ENCODE data around the gene KSR2. TPM values are rescaled to one million over a fixed set of nuclear protein-coding genes. Genes with fewer than 3 reads are reported as not detected.

Gene KSR2
- polyA plus RNA-seq, 3 donors: 0.80 to 1.3 (median 1.1) TPM

DNA sequence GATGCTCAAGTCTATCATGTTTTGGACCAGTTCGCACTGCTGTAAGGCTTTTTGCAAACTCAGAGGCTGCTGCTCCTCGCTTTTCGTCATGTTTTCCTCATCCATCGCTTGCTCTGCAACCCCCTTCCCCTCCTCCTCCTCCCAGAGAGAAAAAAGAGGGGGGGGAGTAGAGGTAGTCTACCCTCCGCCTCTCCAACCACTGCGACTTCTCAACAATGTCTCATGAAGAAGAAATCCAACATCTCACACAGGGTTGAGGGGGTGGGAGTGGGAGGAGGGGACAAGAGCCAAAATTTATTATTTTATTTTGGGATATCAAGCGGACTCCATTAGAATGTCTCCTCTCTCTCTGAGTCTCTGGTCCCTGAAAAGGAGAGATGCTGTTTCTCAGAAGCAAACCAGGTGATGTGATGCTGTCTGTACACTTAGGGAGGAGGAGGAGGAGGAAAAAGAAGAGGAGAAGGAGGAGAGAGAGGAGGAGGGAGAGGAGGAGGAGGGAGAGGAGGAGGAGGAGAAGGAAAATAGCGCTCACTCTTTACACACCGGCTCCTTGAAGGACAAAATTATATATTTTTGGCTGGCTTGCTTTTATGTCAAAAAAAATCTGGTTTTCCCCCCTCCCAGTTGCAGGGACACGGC is 520 bp downstream of the KSR2 start:
- DNase-seq: no peak

DNA sequence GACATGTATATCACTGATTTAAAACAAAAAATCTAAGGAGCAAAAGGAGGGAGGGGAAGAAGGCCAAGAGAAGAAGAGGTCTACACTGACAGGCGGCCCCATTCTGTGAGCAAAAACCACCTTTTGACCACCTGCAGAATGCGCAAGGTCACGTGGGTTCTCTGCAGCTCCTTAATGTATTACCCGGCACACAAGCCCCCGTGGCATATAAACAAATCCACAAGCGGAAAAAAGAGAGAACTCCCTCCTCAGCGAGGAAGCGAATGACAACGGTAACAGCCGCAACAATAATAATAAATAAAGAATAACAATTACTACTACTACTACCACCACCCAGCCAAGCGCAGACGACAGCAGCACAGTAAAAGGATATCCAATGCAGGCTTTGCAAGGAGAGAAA is 1.3 kb downstream of the KSR2 start:
- no peak for DNase-seq

DNA sequence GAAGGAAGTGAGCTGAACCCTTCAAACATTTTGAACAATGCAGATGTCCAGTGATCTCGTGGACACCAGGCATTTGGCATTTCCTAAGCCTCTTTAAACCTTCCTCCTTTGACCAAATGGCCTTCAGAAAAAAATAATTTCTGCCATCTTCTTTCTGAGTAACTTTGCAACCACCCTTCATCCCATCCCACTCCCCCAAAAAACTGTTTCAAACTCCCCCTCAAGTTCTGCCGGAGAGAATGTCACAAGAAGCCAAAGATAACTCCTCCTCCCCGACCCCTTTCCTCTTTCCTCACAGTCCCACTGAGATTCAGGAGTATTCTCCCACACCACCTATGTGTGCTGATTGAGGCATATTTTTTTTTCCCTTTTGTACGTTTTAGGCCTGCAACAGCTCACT is 1.7 kb downstream of the KSR2 start:
- no peak for DNase-seq

DNA sequence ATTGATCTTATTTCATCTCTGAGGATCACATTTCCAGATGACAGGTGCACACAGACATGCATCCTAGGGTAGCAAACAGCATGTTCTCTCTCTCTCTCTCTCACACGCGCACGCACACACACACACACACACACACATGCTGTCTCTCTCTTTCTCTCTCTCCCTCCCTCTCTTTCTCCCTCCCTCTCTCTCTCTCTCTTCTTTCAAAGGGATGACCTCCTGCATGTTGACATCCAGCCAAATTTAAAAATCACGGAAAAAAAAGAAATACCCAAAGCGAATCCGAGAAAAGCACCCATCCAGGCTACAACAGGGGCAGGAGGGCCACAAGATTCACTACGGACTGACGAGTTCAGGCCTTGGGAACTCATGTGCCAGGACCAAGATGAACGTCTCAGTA is 2.3 kb downstream of the KSR2 start:
- DNase-seq: no peak

DNA sequence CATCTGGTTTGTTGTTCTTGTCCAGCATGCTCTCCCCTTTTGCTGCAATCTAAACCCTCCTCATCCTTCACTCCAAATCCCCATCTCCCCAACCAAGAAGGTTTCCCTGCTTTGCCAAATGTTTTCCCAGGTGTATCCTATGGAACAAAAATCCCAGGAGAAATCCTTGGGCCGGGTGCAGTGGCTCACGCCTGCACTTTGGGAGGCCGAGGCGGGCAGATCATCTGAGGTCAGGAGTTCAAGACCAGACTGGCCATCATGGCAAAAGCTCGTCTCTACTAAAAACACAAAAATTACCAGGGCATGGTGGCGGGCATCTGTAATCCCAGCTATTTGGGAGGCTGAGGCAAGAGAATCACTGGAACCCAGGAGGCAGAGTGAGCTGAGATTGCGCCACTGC is 5.0 kb downstream of the KSR2 start:
- no peak for DNase-seq

DNA sequence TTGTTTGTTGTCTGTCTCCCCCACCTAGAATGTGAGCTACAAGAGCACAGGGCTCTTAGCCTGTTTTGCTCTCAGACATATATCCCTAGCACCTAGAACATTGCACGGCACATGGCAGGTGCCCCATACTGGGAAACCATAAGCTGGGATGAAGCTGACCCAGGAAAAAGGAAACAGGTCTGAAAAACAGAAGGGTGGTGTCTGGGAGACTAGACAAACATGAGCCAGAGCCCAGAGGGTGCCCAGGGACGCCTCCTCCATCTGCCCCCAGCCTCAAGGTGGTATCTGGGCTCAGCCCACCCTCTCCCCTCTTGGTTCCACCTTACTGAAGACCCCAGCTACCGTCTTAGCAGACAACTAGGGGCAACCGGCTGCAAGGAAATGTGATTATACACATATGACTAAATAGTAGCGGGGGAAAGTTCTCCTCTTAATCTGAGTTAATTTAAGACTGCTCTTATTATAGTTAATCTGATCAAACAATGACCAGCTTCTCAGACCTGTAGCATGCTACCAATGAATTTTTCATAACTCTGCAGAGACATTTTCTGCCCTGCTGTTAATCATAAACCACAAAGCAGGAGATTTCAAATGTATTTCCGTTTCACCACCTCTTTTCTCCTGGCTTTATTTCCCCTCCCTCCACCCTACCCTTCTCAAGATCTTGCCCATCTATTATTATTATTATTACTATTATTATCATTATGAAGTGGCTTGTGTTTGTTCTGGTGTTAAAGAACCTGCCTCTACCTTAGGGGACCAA is 31.9 kb downstream of the KSR2 start:
- DNase-seq: no peak

DNA sequence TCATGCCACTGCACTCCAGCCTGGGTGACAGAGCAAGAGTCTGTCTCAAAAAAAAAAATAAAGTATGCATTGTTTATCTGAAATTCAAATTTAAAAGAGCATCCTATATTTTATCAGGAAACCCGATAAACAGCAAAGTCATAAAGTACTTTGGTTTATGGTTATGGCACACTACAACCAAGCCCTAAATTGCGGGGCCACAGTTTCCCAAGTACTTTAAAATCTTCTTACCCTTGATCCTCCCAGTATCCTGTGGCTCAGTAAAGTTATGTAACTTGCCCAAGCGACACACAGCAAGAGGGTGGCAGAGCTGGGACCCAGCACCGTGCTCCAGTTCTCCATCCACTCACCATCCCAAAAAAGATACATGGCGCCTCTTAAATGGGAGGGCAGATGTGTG is 35.2 kb downstream of the KSR2 start:
- DNase-seq: no peak

DNA sequence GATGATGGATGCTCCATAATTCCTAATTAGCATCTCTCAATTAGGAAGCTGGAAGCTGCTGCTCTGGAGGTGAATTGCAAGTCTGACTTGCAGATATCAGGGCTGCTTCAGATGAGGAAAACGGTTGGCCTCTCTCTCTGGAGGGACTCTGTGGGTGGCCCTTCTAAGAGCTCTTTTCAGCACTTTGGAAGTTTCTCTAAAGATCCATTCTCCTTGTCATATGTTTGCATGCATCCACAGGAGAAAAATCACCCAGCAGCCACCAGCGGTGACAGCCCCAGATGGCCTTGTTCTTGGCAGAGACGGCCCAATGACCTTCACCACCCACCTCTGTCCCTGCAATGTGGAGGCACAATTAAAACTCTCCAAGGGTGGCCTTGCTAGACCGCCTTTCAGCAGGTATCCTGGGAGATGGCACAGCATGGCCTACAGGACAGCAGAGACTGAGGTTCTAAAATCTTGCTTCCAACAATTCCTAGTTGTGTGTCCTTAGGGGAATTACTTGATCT is 42.3 kb downstream of the KSR2 start:
- no peak for DNase-seq

DNA sequence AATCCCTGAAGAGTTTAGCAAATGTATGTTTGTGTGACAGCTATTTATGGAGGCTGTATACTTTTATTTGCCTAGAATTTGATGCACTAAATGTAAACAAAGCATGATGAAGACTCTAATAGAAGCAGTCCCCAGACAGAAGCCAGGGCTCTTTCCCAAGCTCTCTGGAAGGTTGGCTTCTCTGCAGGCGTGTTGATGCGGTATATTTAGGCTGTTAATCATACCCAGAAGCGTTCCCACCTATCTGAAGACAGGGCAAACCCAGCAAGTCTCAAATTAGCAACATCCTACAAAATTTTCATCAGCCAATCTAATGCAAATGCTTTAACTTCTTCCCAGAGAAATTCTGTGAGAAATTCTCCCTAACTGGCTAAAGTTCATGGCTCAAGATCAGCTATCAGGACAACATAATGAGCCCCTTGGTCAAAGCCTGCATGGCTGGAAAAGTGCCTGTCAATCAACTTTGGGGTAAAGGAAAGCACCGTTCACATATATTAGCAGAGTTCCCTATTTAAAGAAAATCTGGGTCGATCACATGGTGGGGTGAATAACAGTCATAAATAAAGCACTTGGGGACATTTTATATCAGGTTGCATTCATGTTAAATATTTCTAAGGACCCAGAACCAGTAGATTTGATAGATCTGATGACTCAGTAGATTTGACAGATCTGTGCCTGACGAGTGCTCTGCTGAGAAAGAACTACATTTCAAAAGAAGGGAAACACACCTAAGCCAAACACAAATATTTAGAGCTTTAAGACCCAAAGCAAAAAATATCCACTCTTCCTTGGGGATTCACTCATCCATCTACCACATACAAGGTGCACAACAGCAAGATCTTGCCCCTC is 46.6 kb downstream of the KSR2 start:
- DNase-seq: no peak

DNA sequence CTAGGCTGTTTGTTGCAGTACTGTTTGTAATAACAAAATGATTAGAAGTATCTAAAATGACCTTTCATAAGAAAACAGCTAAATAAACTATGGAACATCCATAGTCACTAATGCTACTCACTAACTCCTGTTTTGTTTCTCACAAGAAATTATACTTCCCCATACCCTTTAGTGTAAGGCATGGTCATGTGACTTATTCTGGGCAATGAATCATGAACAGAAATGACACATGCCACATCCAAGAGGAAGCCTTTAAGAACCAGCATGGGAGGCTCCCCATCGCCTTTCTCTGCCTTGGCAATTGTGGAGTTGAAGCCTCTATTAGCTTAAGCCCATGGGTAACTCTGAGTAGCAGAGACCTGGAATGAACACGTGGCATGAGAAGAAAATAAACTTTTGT is 49.3 kb downstream of the KSR2 start:
- DNase-seq: no peak

DNA sequence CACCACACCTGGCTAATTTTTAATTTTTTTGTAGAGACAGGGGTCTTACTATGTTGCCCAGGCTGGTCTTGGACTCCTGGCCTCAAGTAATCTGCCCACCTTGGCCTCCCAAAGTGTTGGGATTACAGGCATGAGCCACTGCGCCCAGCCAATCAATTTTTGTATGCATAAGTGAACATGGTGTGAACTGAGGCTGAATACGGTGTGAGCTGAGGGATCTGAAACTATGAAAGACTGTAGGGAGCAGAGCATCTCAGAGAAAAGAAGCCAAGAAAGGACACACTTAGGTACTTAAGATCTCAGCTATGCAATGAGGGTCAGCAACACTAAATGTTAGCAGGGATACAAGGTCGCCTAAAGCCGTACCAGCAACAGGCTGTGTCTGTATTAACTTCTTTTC is 54.1 kb downstream of the KSR2 start:
- DNase-seq: no peak

DNA sequence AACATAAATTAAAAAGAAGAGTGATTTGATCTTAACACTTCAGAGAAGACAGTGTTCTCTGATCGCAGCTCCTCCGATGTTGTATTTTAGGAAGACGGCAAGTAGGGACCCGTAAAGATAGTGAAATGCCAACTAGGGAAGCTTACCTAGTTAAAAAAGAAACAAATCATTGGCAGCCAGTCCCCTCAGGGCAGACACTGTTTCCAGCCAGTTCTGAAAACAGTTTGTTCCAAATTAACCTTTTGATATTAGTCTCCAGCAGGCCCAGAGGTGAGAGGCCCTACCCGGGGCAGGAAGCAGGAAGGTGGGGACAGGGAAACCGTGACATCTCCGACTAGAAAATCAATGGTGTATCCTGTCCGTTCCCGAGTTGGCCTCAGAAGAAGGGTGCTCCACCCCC is 56.0 kb downstream of the KSR2 start:
- no peak for DNase-seq

DNA sequence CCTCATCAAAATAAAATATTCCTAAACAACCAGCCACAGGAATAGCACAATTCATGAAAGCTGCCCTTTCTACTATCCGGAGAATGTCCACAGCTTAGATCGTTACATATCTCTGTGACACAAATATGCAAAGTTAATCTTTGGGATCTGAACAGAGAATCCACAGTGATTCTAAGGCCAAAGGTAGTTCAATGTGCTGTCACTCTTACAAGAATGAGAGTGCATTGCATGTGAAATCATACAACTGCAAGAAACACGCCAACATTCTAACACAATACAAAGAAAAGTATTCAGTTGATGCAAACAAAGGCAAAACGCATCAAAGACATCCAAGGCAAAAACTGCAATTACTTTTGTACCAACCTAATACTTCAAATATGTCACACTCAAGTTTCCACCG is 60.4 kb downstream of the KSR2 start:
- DNase-seq: no peak

DNA sequence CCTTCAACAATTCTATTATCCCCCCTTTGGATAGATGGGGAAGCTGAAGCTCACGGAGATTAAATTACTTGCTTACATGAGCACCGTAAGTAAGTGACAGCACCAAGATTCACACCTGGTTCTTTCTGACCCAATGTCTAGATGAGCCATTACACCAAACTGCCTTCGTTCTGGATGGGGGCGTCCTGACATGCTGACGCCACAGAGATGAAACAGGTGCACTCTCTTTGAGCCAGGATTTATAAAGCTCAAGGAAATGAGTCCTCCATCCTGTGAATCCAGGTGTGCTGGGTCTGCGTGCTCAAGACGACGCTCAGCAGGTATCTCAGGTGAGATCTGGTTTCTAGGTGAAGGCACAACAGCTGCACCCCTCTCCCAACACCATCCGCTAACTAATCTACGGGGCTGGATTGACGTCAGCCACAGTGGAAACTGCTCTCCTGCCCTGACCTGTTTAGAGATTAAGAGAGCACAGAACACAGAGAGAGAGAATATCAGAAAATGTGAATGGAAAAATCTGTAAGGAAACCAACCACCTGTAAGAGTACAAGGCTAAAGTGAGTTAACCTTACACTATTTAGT is 61.6 kb downstream of the KSR2 start:
- DNase-seq: no peak

DNA sequence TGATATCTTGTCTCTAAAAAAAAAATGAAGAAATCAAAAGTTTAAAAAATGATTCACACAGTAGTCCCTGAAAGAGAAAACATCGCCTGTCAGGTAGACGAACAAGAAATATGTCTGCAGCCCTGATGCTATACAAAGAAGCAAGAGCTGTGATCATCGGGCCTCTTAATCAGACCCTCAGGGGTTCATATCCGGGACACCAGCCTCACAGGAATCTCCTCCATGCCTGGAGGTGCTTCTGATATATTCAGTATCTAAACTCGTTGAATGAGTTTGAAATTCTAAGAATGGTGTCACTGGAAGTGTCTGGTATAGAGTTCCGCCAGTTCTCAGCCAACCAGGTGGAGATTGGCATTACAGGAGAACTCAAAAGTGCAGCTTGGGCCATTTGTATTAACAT is 64.7 kb downstream of the KSR2 start:
- DNase-seq: no peak

DNA sequence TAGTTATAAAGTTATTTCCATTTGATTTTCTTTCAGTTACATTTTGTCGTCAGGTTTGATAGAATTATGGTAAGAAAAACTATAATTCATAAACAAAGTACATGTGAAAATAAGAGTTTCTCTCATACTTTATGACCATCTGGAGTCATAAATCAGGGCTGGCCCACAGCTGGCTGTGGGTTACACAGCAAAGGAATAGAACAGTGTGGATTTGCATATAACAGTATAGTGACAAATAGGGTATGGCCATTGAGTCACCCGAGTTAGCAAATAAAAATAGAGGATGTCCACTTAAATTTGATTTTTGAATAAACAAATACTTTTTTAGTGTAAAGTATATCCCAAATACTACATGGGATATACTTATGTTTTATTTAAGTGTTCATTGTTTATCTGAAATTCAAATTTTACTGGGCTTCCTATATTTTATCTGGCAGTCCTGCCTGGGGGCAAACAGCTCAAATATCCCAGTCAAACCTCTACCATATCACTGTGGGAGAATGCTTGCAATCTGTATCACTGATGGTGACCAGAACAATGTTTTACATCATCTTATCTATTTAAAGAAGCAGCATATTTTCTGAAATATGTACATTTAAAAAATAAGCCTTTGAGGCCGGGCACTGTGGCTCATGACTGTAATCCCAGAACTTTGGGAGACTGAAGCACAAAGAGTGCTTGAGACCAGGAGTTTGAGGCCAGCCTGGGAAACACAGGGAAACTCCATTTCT is 65.5 kb downstream of the KSR2 start:
- no peak for DNase-seq

DNA sequence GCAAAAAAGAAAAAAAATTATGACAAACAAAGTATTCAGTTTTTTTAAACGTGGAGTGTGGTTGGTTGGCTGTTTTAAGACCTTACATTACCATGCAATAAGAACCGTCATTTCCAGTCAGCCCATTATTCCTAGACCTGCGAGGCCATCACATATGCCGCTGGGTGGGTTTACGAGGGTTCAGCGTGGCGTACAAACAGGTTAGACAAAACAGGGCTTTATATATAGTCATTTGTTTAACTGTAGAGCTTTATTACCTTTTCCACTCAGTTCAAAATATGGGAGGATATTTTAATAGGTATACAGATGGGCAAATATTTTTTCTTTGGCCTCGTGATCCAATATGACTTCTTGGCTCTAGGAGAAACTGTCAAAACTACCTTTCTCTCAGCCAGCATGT is 67.2 kb downstream of the KSR2 start:
- DNase-seq: no peak

DNA sequence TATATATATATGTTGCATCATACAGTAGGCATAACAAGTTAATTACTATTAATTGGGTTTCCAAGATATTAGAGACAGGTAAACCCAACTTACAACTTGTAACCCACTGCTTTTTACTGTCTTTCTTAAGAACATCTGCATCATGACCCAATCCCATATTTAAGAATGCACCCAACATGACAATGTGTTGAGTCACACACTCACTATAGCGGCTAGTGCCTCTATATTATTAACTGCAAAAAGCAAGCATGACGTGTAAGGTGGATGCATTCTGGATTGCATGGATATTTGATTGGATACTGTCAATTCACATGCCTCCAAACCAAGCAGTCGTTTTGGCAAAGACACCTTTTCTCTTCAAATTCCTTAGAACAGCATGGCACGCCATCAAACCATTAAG is 68.2 kb downstream of the KSR2 start:
- no peak for DNase-seq

DNA sequence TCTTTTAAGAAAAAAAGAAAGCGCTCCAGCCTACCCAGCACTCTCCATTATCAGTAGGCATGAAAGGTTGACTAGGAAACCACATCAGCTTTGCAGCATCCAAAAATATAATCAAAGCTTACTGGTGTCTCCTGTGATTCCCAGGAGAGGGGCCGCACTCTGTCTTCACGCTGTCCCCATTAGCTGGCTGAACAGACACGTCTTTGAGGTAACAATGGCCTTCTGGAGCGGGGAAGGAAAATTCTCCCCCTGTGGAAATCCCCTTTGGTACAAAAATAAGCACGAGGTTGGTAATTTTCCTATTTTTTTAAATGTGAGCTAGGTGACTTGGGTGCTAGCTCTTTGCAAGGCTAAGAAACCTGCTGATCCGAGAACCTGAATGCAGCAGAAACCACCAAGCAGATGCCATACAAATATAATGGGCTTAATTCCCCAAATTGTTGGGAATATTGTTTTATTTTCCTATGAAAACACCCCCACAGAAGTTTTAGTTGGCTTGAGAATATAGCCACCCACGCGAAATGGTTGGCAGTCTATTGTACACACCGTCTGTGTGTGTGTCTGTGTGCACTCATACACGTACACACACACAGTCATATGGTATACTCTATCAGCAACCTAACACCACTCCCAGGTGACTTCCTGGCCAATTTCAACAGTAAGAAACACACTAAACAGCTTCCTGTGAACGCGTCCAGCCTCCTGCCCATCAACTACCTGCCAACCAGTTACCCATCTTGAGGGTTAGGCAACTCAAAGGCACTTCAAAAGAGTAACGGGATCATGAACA is 71.2 kb downstream of the KSR2 start:
- no peak for DNase-seq

DNA sequence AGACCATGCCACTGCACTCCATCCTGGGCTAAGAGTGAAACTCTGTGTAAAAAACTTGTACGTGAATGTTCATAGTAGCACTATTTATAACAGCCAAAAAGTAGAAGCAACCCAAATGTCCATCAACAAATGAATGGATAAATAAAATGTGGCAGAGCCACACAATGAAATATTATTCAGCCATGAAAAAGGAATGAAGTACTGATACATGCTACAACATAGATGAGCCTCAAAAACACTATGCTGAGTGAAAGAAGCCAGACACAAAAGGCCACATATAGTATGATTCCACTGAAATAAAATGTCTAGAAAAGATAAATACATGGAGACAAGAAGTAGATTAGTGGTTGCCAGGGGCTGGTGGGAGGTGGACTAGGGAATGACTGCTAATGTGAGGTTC is 72.8 kb downstream of the KSR2 start:
- no peak for DNase-seq

DNA sequence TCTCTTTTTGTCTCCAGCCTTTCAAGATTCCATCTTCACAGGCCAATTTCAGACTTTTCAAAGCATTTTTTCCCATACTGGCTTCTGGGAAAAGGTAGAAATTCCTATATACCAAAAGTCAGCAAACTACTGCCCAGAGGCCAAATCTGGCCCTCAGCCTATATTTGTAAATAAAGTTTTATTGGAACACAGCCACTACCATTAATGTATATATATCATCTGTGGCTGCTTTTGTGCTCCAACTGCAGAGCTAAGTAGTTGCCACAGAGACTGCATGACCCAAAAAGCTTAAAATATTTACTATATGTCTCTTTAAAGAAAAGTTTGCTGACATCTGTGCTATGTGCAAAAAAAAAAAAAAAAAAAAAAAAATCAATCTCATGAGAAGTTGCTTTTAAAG is 76.3 kb downstream of the KSR2 start:
- DNase-seq: no peak

Measured in renal pelvis (tissue), 4 donors.